ENCODE results near the gene RGL1. TPM values are rescaled to one million over a fixed set of nuclear protein-coding genes. Genes with fewer than 3 reads are reported as not detected.
A peak's percentile ranks its signal among the peaks of the same experiment; 100 is the strongest.

Gene RGL1
- total RNA-seq, 1 donor from 2014 or later: 1.7 TPM

GRCh38 chr1:183886853-183887252, 81.9 kb downstream of the RGL1 start:
- intact Hi-C loops (cut with micrococcal nuclease): loop anchor here (5.0 kb wide), 1 partner anchor 45 kb away; no protein-coding TSS in a partner anchor
- no peaks in the 10 kb centered on the region for H3K9me3 Mint-ChIP-seq
- peaks cover 26% of the 10 kb centered on the region for H3K4me1 Mint-ChIP-seq
- DNase-seq: no peak
- H3K27me3 Mint-ChIP-seq: no peaks in the 10 kb centered on the region
- H3K27ac Mint-ChIP-seq: no peak overlapping the region
- peaks cover 2% of the 10 kb centered on the region for H3K36me3 Mint-ChIP-seq (ENCODE audit: low read depth)
- H3K4me3 Mint-ChIP-seq: no peak overlapping the region

GRCh38 chr1:183887826-183888819, 83.2 kb downstream of the RGL1 start:
- H3K4me1 Mint-ChIP-seq: peaks cover 26% of the 10 kb centered on the region
- H3K27ac Mint-ChIP-seq: peak overlapping the region; percentile 42
- H3K27me3 Mint-ChIP-seq: no peaks in the 10 kb centered on the region
- no peaks in the 10 kb centered on the region for H3K9me3 Mint-ChIP-seq
- H3K4me3 Mint-ChIP-seq: peak overlapping the region; percentile 54
- peaks cover 2% of the 10 kb centered on the region for H3K36me3 Mint-ChIP-seq (ENCODE audit: low read depth)
- intact Hi-C loops (cut with micrococcal nuclease): loop anchor here (5.0 kb wide), 1 partner anchor 46 kb away; no protein-coding TSS in a partner anchor
- DNase-seq: no peak

DNA sequence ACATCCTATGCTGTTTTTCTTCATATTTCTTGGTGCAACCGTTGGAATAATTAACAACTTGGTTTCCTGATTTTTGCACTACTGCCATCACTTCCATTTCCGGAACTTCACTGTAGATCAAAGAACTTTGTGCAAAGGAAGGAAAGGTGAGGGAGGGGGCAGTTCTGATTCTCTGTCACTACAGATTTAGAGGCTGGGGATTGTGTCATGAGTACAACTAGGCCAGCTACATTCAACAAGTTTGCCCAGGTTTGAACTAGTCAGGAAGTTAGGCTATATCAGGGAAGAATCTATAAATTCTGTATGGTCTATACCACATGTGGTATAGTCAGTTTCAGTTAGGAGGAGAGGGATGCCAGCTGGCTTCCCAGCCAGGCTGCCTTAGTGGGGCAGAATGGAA, 84.2 kb downstream of the RGL1 start:
- intact Hi-C loops (cut with micrococcal nuclease): loop anchor here (5.0 kb wide), 1 partner anchor 47 kb away; no protein-coding TSS in a partner anchor
- peak overlapping the region; percentile 14 for H3K4me3 Mint-ChIP-seq
- DNase-seq: no peak
- peak overlapping the region; percentile 14 for H3K27ac Mint-ChIP-seq
- H3K36me3 Mint-ChIP-seq (ENCODE audit: low read depth): peaks cover 2% of the 10 kb centered on the region
- peaks cover 26% of the 10 kb centered on the region for H3K4me1 Mint-ChIP-seq
- no peaks in the 10 kb centered on the region for H3K9me3 Mint-ChIP-seq
- H3K27me3 Mint-ChIP-seq: no peaks in the 10 kb centered on the region

- intact Hi-C loops (cut with micrococcal nuclease): no loop called here
- DNase-seq: no peak
- H3K27me3 Mint-ChIP-seq: no peaks in the 10 kb centered on the region
- H3K4me1 Mint-ChIP-seq: peaks cover 26% of the 10 kb centered on the region
- H3K27ac Mint-ChIP-seq: no peak overlapping the region
- peaks cover 8% of the 10 kb centered on the region for H3K36me3 Mint-ChIP-seq (ENCODE audit: low read depth)
- H3K9me3 Mint-ChIP-seq: peaks cover 4% of the 10 kb centered on the region
- no peak overlapping the region for H3K4me3 Mint-ChIP-seq
Observed at GRCh38 chr1:183891158-183891856, 86.4 kb downstream of the RGL1 start.

DNA sequence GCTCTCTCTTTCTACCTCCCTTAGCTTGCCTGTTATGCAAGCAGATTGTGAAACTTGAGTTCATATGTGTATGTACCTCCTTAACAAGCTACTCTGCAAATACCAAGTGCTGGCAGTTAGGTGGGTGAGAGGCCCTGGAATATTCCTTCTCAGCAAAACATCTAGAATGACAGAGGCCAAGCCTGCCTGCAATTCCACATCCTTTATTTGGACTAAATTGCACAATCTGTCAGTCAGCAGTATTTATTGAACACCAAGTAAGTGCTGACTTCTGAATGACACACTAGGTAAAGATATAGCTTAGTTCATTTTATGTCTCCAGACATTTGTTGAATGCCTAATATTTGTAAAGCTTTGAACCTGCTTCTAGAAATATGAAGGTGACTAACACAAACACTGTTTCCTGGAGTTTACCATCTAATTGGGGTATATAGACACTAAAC, 87.5 kb downstream of the RGL1 start:
- peaks cover 5% of the 10 kb centered on the region for H3K36me3 Mint-ChIP-seq (ENCODE audit: low read depth)
- DNase-seq: no peak
- H3K4me3 Mint-ChIP-seq: no peak overlapping the region
- H3K27me3 Mint-ChIP-seq: no peaks in the 10 kb centered on the region
- intact Hi-C loops (cut with micrococcal nuclease): no loop called here
- H3K4me1 Mint-ChIP-seq: peaks cover 25% of the 10 kb centered on the region
- H3K9me3 Mint-ChIP-seq: peaks cover 4% of the 10 kb centered on the region
- no peak overlapping the region for H3K27ac Mint-ChIP-seq

DNA sequence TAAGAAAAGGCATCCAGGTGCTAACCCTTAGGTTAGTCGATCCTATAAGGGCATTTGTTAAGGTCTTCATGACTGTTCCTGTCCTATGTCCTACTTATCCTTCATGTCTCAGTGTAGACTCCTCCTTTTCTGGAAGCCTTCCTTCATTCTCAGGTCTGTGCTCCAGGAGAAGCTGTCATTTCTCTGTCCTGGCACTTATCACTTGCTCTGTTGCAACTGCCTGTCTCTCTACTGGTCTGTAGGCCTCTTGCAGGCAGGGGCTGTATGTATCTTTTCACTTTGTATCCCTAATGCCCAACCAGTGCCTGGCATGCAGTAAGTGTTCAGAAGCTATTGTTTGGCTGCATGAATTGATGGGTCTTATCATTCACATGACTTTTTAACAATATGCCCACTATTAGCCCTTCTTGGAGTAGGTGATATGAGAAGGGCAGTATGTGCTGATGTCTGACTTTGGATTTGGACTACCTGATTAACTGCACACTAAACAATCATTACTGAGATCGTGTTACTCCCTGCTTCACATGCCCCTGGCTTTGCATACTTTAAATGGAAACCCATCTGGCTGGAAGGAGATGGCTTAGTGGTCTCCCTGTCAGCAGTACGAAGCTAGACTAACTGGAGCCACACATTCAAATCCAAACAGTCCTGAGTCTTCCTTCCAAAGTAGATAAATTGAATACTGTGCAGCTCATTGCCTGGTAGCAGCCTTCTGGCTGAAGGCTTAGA, 88.8 kb downstream of the RGL1 start:
- H3K9me3 Mint-ChIP-seq: peaks cover 4% of the 10 kb centered on the region
- no peak overlapping the region for H3K27ac Mint-ChIP-seq
- H3K4me1 Mint-ChIP-seq: peaks cover 16% of the 10 kb centered on the region
- DNase-seq: no peak
- peaks cover 5% of the 10 kb centered on the region for H3K36me3 Mint-ChIP-seq (ENCODE audit: low read depth)
- intact Hi-C loops (cut with micrococcal nuclease): no loop called here
- H3K27me3 Mint-ChIP-seq: no peaks in the 10 kb centered on the region
- H3K4me3 Mint-ChIP-seq: no peak overlapping the region

DNA sequence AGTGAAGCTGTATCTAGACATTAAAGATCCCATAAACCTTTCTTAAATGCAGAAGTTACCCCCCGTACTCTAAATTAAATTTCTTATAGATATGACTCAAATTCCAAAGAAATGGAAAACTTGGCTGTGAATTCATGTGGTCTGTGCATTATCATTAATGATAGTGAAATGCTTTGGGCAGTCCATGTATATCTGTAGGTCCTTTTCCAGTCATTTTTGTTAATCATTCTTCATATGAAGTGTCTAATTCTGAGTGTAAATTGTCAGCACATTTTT, 89.3 kb downstream of the RGL1 start:
- H3K36me3 Mint-ChIP-seq (ENCODE audit: low read depth): peaks cover 5% of the 10 kb centered on the region
- no peak for DNase-seq
- intact Hi-C loops (cut with micrococcal nuclease): no loop called here
- H3K4me1 Mint-ChIP-seq: peaks cover 11% of the 10 kb centered on the region
- H3K4me3 Mint-ChIP-seq: no peak overlapping the region
- no peaks in the 10 kb centered on the region for H3K27me3 Mint-ChIP-seq
- H3K27ac Mint-ChIP-seq: no peak overlapping the region
- H3K9me3 Mint-ChIP-seq: peaks cover 4% of the 10 kb centered on the region

- Mint-ChIP-seq H3K4me1 (peaks cover 10% of the 10 kb centered on the region), H3K36me3 (ENCODE audit: low read depth) (peaks cover 9% of the 10 kb centered on the region), H3K27ac (no peak overlapping the region), H3K4me3 (no peak overlapping the region), H3K27me3 (no peaks in the 10 kb centered on the region), H3K9me3 (peaks cover 7% of the 10 kb centered on the region)
- intact Hi-C loops (cut with micrococcal nuclease): no loop called here
- DNase-seq: no peak
Observed at GRCh38 chr1:183896466-183897048, 91.6 kb downstream of the RGL1 start.

DNA sequence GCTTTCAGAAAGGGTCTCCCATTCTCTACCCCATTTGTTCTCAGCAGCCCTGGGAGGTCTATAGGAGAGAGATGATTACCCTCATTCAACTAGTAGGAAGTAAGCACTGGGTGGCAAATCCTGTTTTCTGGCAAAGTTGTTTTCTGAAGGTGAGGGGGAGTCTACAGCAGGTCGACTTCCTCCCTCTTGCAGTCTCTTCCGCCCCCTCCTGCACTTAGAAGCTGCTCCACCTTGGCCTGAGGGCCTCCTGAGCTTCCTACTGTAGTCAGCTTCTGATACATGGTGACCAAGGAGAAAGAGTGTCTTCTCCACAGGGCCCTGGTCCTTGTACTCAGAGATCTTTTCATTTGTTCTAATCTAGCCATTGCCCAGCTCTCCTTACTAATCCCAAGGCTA, 93.1 kb downstream of the RGL1 start:
- no peak overlapping the region for H3K4me3 Mint-ChIP-seq
- H3K36me3 Mint-ChIP-seq (ENCODE audit: low read depth): peaks cover 11% of the 10 kb centered on the region
- H3K27ac Mint-ChIP-seq: no peak overlapping the region
- peaks cover 10% of the 10 kb centered on the region for H3K9me3 Mint-ChIP-seq
- H3K4me1 Mint-ChIP-seq: peaks cover 14% of the 10 kb centered on the region
- DNase-seq: no peak
- no peaks in the 10 kb centered on the region for H3K27me3 Mint-ChIP-seq
- intact Hi-C loops (cut with micrococcal nuclease): no loop called here

GRCh38 chr1:183898610-183899009, 93.7 kb downstream of the RGL1 start:
- no peaks in the 10 kb centered on the region for H3K27me3 Mint-ChIP-seq
- no peak overlapping the region for H3K27ac Mint-ChIP-seq
- intact Hi-C loops (cut with micrococcal nuclease): no loop called here
- H3K36me3 Mint-ChIP-seq (ENCODE audit: low read depth): peaks cover 11% of the 10 kb centered on the region
- H3K4me3 Mint-ChIP-seq: no peak overlapping the region
- DNase-seq: no peak
- H3K4me1 Mint-ChIP-seq: peaks cover 14% of the 10 kb centered on the region
- H3K9me3 Mint-ChIP-seq: peaks cover 10% of the 10 kb centered on the region

GRCh38 chr1:183901748-183902330, 96.9 kb downstream of the RGL1 start:
- Mint-ChIP-seq H3K36me3 (ENCODE audit: low read depth) (peaks cover 6% of the 10 kb centered on the region), H3K27me3 (no peaks in the 10 kb centered on the region), H3K27ac (peak overlapping the region; percentile 64), H3K9me3 (peaks cover 6% of the 10 kb centered on the region), H3K4me3 (no peak overlapping the region), H3K4me1 (peaks cover 9% of the 10 kb centered on the region)
- intact Hi-C loops (cut with micrococcal nuclease): no loop called here
- no peak for DNase-seq

DNA sequence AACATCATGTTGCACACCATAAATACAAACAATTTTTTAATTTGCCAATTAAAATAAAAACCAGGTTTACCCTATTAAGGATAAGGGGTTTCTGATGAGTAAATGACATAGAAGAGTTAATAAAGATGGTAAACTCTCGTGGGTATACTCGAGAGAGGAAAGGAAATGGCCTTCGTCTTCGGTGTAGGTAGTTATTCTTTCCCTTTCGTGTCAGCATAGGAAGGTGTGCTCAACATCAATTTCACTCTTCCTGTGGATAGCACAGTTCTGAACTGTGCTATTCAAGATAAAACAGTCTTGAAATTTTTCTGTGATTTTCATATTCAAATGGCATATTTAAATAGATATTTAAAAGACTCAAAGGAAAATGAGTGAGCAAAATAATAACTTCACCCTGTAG, 98.2 kb downstream of the RGL1 start:
- H3K27me3 Mint-ChIP-seq: no peaks in the 10 kb centered on the region
- H3K4me3 Mint-ChIP-seq: no peak overlapping the region
- H3K9me3 Mint-ChIP-seq: peaks cover 6% of the 10 kb centered on the region
- peaks cover 6% of the 10 kb centered on the region for H3K36me3 Mint-ChIP-seq (ENCODE audit: low read depth)
- DNase-seq: no peak
- intact Hi-C loops (cut with micrococcal nuclease): no loop called here
- H3K4me1 Mint-ChIP-seq: peaks cover 5% of the 10 kb centered on the region
- no peak overlapping the region for H3K27ac Mint-ChIP-seq

DNA sequence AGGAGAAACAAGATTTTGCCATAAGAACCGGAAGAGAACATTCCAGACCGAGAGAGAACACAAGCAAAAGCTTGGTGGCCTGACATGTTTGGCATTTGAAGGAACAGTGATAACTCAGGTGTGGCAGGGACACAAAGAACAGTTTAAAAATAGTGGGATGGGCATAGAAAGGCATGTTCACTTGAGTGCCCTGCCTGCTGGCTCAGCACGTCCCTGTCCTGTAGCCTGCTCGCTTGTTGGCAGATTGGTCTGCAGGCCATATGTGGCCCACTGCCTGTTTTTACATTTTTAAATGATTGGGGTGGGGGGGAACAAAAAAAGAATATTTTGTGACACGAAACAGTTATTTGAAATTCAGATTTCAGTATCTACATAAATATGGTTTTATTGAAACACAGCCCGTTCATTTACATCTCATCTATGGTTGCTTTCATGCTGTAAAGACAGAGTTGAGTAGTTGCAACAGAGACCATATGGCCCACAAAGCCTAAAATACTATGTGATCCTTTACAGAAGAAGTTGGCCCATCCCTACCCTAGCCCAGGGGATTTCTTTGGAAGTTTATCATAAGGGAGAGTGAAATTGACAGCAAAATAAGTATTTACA, 100.7 kb downstream of the RGL1 start:
- Mint-ChIP-seq H3K4me3 (no peak overlapping the region), H3K27ac (no peak overlapping the region), H3K27me3 (no peaks in the 10 kb centered on the region), H3K4me1 (peaks cover 7% of the 10 kb centered on the region), H3K9me3 (peaks cover 3% of the 10 kb centered on the region), H3K36me3 (ENCODE audit: low read depth) (peaks cover 7% of the 10 kb centered on the region)
- intact Hi-C loops (cut with micrococcal nuclease): no loop called here
- no peak for DNase-seq
